ENCODE results near the gene PEX11G. TPM values are rescaled to one million over a fixed set of nuclear protein-coding genes. Genes with fewer than 3 reads are reported as not detected.

The PEX11G gene
- polyA plus RNA-seq, 2 of the 4 experiments (the other 2 are of a cell fraction), result 1.3 to 1.9 TPM

DNA sequence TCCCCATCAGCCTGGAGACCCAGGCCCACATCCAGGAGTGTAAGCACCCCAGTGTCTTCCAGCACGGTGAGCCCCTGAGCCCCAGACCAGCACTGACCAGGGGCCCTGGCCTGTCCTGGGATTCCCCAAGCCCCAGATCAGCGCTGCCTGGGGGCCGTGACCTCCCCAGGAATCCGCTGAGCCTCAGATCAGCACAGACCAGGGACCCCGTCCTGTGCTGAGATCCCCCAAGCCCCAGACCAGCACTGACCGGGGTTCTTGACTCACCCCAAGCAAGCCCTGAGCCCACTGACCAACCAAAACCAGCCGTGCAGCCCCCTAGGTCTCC lies 39.3 kb upstream of the PEX11G start:
- ATAC-seq (no peak), FAIRE-seq (no peak), DNase-seq (ENCODE audit: low read depth in 1 of 2, low spot score in 1 of 2) (no peak)
- no peaks in the 10 kb centered on the region for H3K9me3 ChIP-seq
- 86% methylated on average over 2 of the region's 7 CpGs for WGBS (ENCODE audit: missing lambda C conversion rate)
- H3K4me1 ChIP-seq, result peaks cover 7% of the 10 kb centered on the region; the same call in 2 of the 3 replicates
- no peak overlapping the region for H3K4me3 ChIP-seq
- TF ChIP-seq KDM5A (IDR thresholded peaks at IDR 0.05) (no peak), SREBF2 (IDR thresholded peaks at IDR 0.05) (no peak), ZC3H11A (IDR thresholded peaks at IDR 0.05) (no peak), CBX2 (IDR thresholded peaks at IDR 0.05; ENCODE audit: borderline replicate concordance, low read depth) (no peak), KDM1A (IDR thresholded peaks at IDR 0.05; ENCODE audit: low read depth) (no peak), POLR2AphosphoS2 (conservative IDR thresholded peaks at IDR 0.05; ENCODE audit: low read length) (no peak), RARB (CRISPR knock-in tag; IDR thresholded peaks at IDR 0.05) (no peak), FOSB (CRISPR knock-in tag; IDR thresholded peaks at IDR 0.05) (no peak), FOSL2 (IDR thresholded peaks at IDR 0.05) (no peak), FOSL2 (CRISPR knock-in tag; IDR thresholded peaks at IDR 0.05) (no peak), ESRRA (IDR thresholded peaks at IDR 0.05; ENCODE audit: borderline replicate concordance, low read length) (no peak), EHMT2 (IDR thresholded peaks at IDR 0.05; ENCODE audit: low read depth) (no peak), EHF (CRISPR knock-in tag; IDR thresholded peaks at IDR 0.05) (no peak), ZFP36 (IDR thresholded peaks at IDR 0.05; ENCODE audit: borderline replicate concordance, partially characterized antibody) (no peak), JUNB (IDR thresholded peaks at IDR 0.05) (no peak), HOXA7 (CRISPR knock-in tag; IDR thresholded peaks at IDR 0.05) (no peak), EP300 (IDR thresholded peaks at IDR 0.05) (no peak)
- TF ChIP-seq, protein P1, sequence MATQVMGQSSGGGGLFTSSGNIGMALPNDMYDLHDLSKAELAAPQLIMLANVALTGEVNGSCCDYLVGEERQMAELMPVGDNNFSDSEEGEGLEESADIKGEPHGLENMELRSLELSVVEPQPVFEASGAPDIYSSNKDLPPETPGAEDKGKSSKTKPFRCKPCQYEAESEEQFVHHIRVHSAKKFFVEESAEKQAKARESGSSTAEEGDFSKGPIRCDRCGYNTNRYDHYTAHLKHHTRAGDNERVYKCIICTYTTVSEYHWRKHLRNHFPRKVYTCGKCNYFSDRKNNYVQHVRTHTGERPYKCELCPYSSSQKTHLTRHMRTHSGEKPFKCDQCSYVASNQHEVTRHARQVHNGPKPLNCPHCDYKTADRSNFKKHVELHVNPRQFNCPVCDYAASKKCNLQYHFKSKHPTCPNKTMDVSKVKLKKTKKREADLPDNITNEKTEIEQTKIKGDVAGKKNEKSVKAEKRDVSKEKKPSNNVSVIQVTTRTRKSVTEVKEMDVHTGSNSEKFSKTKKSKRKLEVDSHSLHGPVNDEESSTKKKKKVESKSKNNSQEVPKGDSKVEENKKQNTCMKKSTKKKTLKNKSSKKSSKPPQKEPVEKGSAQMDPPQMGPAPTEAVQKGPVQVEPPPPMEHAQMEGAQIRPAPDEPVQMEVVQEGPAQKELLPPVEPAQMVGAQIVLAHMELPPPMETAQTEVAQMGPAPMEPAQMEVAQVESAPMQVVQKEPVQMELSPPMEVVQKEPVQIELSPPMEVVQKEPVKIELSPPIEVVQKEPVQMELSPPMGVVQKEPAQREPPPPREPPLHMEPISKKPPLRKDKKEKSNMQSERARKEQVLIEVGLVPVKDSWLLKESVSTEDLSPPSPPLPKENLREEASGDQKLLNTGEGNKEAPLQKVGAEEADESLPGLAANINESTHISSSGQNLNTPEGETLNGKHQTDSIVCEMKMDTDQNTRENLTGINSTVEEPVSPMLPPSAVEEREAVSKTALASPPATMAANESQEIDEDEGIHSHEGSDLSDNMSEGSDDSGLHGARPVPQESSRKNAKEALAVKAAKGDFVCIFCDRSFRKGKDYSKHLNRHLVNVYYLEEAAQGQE (IDR thresholded peaks at IDR 0.05), result no peak
- TF ChIP-seq, protein P2, sequence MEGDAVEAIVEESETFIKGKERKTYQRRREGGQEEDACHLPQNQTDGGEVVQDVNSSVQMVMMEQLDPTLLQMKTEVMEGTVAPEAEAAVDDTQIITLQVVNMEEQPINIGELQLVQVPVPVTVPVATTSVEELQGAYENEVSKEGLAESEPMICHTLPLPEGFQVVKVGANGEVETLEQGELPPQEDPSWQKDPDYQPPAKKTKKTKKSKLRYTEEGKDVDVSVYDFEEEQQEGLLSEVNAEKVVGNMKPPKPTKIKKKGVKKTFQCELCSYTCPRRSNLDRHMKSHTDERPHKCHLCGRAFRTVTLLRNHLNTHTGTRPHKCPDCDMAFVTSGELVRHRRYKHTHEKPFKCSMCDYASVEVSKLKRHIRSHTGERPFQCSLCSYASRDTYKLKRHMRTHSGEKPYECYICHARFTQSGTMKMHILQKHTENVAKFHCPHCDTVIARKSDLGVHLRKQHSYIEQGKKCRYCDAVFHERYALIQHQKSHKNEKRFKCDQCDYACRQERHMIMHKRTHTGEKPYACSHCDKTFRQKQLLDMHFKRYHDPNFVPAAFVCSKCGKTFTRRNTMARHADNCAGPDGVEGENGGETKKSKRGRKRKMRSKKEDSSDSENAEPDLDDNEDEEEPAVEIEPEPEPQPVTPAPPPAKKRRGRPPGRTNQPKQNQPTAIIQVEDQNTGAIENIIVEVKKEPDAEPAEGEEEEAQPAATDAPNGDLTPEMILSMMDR (IDR thresholded peaks at IDR 0.05), result no peak
- TF ChIP-seq, protein P3, sequence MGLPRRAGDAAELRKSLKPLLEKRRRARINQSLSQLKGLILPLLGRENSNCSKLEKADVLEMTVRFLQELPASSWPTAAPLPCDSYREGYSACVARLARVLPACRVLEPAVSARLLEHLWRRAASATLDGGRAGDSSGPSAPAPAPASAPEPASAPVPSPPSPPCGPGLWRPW (IDR thresholded peaks at IDR 0.05), result no peak
- CTCF ChIA-PET, result interaction anchor here (1.4 kb wide), 1 partner anchor 40 kb away, joined by 3 read pairs; no protein-coding TSS in a partner anchor
- POLR2A ChIA-PET, result no interaction called here
- H3K27ac ChIP-seq, result no peak overlapping the region
- H3K4me2 ChIP-seq, result no peak overlapping the region

DNA sequence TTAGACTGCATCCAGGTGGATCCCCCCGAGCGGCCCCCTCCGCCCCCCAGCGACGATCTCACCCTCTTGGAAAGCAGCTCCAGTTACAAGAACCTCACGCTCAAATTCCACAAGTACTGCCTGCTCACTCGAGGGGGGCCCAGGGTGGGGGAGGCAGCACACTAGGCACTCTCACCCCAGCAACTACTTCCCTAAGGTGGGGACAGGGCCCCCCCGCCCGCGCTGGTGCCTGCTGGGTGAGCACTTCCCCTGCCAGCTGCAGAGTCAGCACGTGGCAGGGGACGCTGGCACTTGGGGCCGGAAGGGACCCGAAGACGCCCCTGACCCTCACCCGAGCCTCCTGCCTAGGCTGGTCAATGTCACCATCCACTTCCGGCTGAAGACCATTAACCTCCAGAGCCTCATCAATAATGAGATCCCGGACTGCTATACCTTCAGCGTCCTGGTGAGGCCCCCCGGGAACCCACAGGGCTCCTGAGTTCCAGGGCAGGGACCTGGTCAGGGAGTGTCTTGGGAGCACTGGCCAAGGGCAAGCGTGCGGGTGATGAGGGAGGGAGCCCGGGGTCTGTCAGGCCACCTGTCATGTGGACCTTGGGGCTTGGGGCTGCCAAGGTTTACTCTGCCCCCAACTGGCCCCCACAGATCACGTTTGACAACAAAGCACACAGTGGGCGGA lies 38.8 kb upstream of the PEX11G start:
- CTCF ChIA-PET, result interaction anchor here (1.4 kb wide), 1 partner anchor 40 kb away, joined by 3 read pairs; no protein-coding TSS in a partner anchor

More for the DNA sequence above, 38.8 kb upstream of the PEX11G start:
- Histone ChIP-seq H3K4me1 (peaks cover 6% of the 10 kb centered on the region; the same call in 1 of the 3 replicates), H3K9me3 (no peaks in the 10 kb centered on the region), H3K27ac (no peak overlapping the region), H3K4me3 (no peak overlapping the region), H3K4me2 (no peak overlapping the region)
- FAIRE-seq, result no peak
- TF ChIP-seq, protein P4, sequence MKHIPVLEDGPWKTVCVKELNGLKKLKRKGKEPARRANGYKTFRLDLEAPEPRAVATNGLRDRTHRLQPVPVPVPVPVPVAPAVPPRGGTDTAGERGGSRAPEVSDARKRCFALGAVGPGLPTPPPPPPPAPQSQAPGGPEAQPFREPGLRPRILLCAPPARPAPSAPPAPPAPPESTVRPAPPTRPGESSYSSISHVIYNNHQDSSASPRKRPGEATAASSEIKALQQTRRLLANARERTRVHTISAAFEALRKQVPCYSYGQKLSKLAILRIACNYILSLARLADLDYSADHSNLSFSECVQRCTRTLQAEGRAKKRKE (CRISPR knock-in tag; IDR thresholded peaks at IDR 0.05; ENCODE audit: low read depth), result no peak
- TF ChIP-seq RNF2 (IDR thresholded peaks at IDR 0.05; ENCODE audit: borderline replicate concordance, low read depth), result no peak
- no peak for TF ChIP-seq SREBF2 (IDR thresholded peaks at IDR 0.05)
- no peak for DNase-seq (ENCODE audit: low read depth in 1 of 2, low spot score in 1 of 2)
- no peak for ATAC-seq
- POLR2A ChIA-PET, result no interaction called here
- 87% methylated on average over 18 of the region's 25 CpGs for WGBS (ENCODE audit: missing lambda C conversion rate)
